ENCODE data around the gene VPS41. TPM values are rescaled to one million over a fixed set of nuclear protein-coding genes. Genes with fewer than 3 reads are reported as not detected.

Gene VPS41
- total RNA-seq, 2 experiments from 2014 or later = 23.2 to 46.1 TPM

GRCh38 chr7:38880035-38880434 lies 29.0 kb downstream of the VPS41 start:
- BruUV-seq (replicated peaks) = no TSS peak
- TF ChIP-seq CTCF (conservative IDR thresholded peaks at IDR 0.05; ENCODE audit: low read length) (no peak), EZH2phosphoT487 (IDR thresholded peaks at IDR 0.05; ENCODE audit: borderline replicate concordance, low read depth, low read length) (no peak)
- H3K79me2 ChIP-seq (ENCODE audit: insufficient read depth, low read depth, low read length) = no peaks in the 10 kb centered on the region
- ChIA-PET POLR2A (interaction anchor here (0.8 to 1.1 kb wide), 3 partner anchors 13 to 678 kb away, joined by 3 read pairs; no protein-coding TSS in a partner anchor), CTCF (ENCODE audit: unreplicated experiment) (no interaction called here)
- no peak overlapping the region for H2AFZ ChIP-seq (ENCODE audit: low read length)
- no peak overlapping the region for H3K4me3 ChIP-seq (ENCODE audit: low read depth, low read length, poor library complexity, severe bottlenecking)
- H3K9me2 ChIP-seq (ENCODE audit: insufficient read depth, low read length) = no peaks in the 10 kb centered on the region
- intact Hi-C loops (cut with micrococcal nuclease; ENCODE audit: unreplicated experiment) = no loop called here
- H3K36me3 ChIP-seq (ENCODE audit: insufficient read depth, low read length) = no peaks in the 10 kb centered on the region
- H4K20me1 ChIP-seq (ENCODE audit: insufficient read depth, low read length) = 0 out of 2 replicates have a peak, but pooled peaks cover 4% of the 10 kb centered on the region
- H3K4me1 ChIP-seq (ENCODE audit: insufficient read depth, low read length, poor library complexity, severe bottlenecking) = peaks cover 11% of the 10 kb centered on the region
- DNase-seq (ENCODE audit: low spot score) = no peak
- no peak overlapping the region for H3K27ac ChIP-seq (ENCODE audit: low read depth, low read length, poor library complexity, severe bottlenecking)
- no peak overlapping the region for H3K4me2 ChIP-seq (ENCODE audit: low read length)
- no peaks in the 10 kb centered on the region for H3K9me3 ChIP-seq (ENCODE audit: low read length)

GRCh38 chr7:38878694-38879457 lies 30.1 kb downstream of the VPS41 start:
- Histone ChIP-seq H3K79me2 (ENCODE audit: insufficient read depth, low read depth, low read length) (no peaks in the 10 kb centered on the region), H2AFZ (ENCODE audit: low read length) (no peak overlapping the region), H3K36me3 (ENCODE audit: insufficient read depth, low read length) (no peaks in the 10 kb centered on the region), H3K4me2 (ENCODE audit: low read length) (peak overlapping the region; percentile 21; the same call in 1 of the 2 replicates), H3K9me3 (ENCODE audit: low read length) (no peaks in the 10 kb centered on the region), H3K4me3 (ENCODE audit: low read depth, low read length, poor library complexity, severe bottlenecking) (no peak overlapping the region), H3K27ac (ENCODE audit: low read depth, low read length, poor library complexity, severe bottlenecking) (no peak overlapping the region), H3K4me1 (ENCODE audit: insufficient read depth, low read length, poor library complexity, severe bottlenecking) (peaks cover 11% of the 10 kb centered on the region), H4K20me1 (ENCODE audit: insufficient read depth, low read length) (0 out of 2 replicates have a peak, but pooled peaks cover 4% of the 10 kb centered on the region), H3K9me2 (ENCODE audit: insufficient read depth, low read length) (no peaks in the 10 kb centered on the region)
- CTCF ChIA-PET (ENCODE audit: unreplicated experiment) = no interaction called here
- POLR2A ChIA-PET = interaction anchor here (0.6 kb wide), 1 partner anchor 211 kb away, joined by 3 read pairs; no protein-coding TSS in a partner anchor
- intact Hi-C loops (cut with micrococcal nuclease; ENCODE audit: unreplicated experiment) = no loop called here
- TF ChIP-seq EZH2phosphoT487 (IDR thresholded peaks at IDR 0.05; ENCODE audit: borderline replicate concordance, low read depth, low read length) = no peak
- TF ChIP-seq CTCF (conservative IDR thresholded peaks at IDR 0.05; ENCODE audit: low read length) = no peak
- BruUV-seq (replicated peaks) = no TSS peak
- DNase-seq (ENCODE audit: low spot score) = peak; percentile 7

DNA sequence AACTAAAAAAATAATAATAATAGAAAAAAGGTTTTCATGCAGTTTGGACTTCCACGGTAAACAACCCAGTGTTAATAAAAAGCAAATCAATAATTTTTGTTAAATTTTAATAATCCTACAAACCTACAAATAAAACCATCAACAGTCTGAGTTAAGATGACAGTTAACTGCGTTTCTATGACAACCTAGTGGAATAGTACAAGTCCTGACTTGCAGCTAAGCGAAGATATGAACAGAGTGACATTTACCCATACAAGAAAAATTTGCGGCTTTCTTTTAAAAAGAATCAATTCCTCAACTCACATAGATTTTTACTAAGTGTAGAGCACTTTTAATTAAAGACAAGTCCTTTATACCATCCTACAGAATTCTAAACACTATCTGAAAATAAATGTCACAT lies 35.6 kb downstream of the VPS41 start:
- Histone ChIP-seq H2AFZ (ENCODE audit: low read length) (no peak overlapping the region), H3K4me1 (ENCODE audit: insufficient read depth, low read length, poor library complexity, severe bottlenecking) (peaks cover 8% of the 10 kb centered on the region), H3K4me2 (ENCODE audit: low read length) (no peak overlapping the region), H3K9me3 (ENCODE audit: low read length) (no peaks in the 10 kb centered on the region), H3K4me3 (ENCODE audit: low read depth, low read length, poor library complexity, severe bottlenecking) (no peak overlapping the region), H4K20me1 (ENCODE audit: insufficient read depth, low read length) (0 out of 2 replicates have a peak, but pooled peaks cover 4% of the 10 kb centered on the region), H3K36me3 (ENCODE audit: insufficient read depth, low read length) (0 out of 2 replicates have a peak, but pooled peaks cover under 1% of the 10 kb centered on the region), H3K27ac (ENCODE audit: low read depth, low read length, poor library complexity, severe bottlenecking) (no peak overlapping the region), H3K9me2 (ENCODE audit: insufficient read depth, low read length) (no peaks in the 10 kb centered on the region), H3K79me2 (ENCODE audit: insufficient read depth, low read depth, low read length) (no peaks in the 10 kb centered on the region)
- CTCF ChIA-PET (ENCODE audit: unreplicated experiment) = no interaction called here
- intact Hi-C loops (cut with micrococcal nuclease; ENCODE audit: unreplicated experiment) = no loop called here
- POLR2A ChIA-PET = no interaction called here
- no peak for DNase-seq (ENCODE audit: low spot score)
- BruUV-seq (replicated peaks) = no TSS peak
- no peak for TF ChIP-seq EZH2phosphoT487 (IDR thresholded peaks at IDR 0.05; ENCODE audit: borderline replicate concordance, low read depth, low read length)
- TF ChIP-seq CTCF (conservative IDR thresholded peaks at IDR 0.05; ENCODE audit: low read length) = no peak

All from OCI-LY7 (cell line).